Measurements from ENCODE around the gene BMP8B. TPM values are rescaled to one million over a fixed set of nuclear protein-coding genes. Genes with fewer than 3 reads are reported as not detected.

Gene BMP8B
- total and polyA plus RNA-seq, 5 experiments from 2014 or later = 0.13 to 0.41 (median 0.26) TPM; not detected in 2

GRCh38 chr1:39738622-39739366 is 49.9 kb downstream of the BMP8B start, which contains the start of gene PPIE:
TSS of gene PPIE (plus strand) at chr1:39738882. CDS start at chr1:39738901, 19 bp downstream.
- Mint-ChIP-seq H3K27ac (peak within 1 kb of the TSS; percentile 80 to 99 (median 97)), H3K4me1 (peaks cover 18 to 43% (median 41%) of the 10 kb centered on the region in 4 donors)
- POLR2A ChIA-PET = interaction anchor here (0.6 to 2.6 kb wide), 18 partner anchors 14 to 1241 kb away, joined by 3 to 28 read pairs (median 4); partner anchors contain the start of genes BMP8B, CITED4, HPCAL4 and ZMPSTE24

GRCh38 chr1:39737546-39738169 is 51.0 kb downstream of the BMP8B start:
- ATAC-seq (no peak), DNase-seq (peak in 1 of 10 donors; percentile 14)
- H3K36me3 Mint-ChIP-seq = peaks cover 3 to 26% (median 5%) of the 10 kb centered on the region in 3 donors
- H3K4me1 Mint-ChIP-seq = peaks cover 18 to 43% (median 39%) of the 10 kb centered on the region in 4 donors
- no peaks in the 10 kb centered on the region for H3K9me3 Mint-ChIP-seq
- POLR2A ChIA-PET = interaction anchor here (1.1 to 2.6 kb wide), 8 partner anchors 15 to 1125 kb away, joined by 3 to 28 read pairs (median 6); partner anchors contain the start of genes CITED4 and HPCAL4
- H3K4me3 Mint-ChIP-seq = peak overlapping the region in 8 of 10 donors; percentile 26 to 97 (median 78)
- peak overlapping the region in 7 of 10 donors; percentile 44 to 99 (median 88) for H3K27ac Mint-ChIP-seq
- H3K27me3 Mint-ChIP-seq = peaks cover 3 to 43% (median 18%) of the 10 kb centered on the region in 5 donors

More at GRCh38 chr1:39738622-39739366, 49.9 kb downstream of the BMP8B start, which contains the start of gene PPIE:
- H3K4me3 Mint-ChIP-seq = peak within 1 kb of the TSS; percentile 89 to 99 (median 97)
- peaks cover 3 to 36% (median 12%) of the 10 kb centered on the region in 5 donors for H3K27me3 Mint-ChIP-seq
- H3K36me3 Mint-ChIP-seq = peaks cover 5 to 37% (median 11%) of the 10 kb centered on the region in 3 donors
- H3K9me3 Mint-ChIP-seq = no peaks in the 10 kb centered on the region
- peak; percentile 75 to 96 (median 88) for DNase-seq
- peak; percentile 97 for ATAC-seq

GRCh38 chr1:39735731-39736130 is 52.9 kb downstream of the BMP8B start:
- POLR2A ChIA-PET = no interaction called here

DNA sequence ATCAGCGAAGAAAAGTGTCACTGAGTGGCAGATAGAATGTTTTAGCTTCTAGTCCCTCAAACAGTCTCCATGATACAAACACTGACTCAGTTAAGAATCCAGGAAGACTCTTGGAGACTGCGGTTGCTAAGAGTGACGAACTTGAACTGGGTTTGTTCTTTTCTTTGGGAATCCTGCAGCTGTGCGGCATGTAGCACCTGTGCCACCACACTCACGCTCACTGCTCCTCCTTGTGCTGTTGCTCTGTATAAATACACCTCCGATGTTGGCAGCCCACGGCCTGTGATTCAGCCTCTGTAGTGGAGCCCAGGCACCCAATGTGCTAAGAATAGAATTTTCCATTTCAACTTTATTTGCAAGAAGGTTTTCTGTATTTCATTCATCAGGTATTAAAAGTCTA is 55.5 kb downstream of the BMP8B start:
- POLR2A ChIA-PET = no interaction called here
- Mint-ChIP-seq H3K36me3 (no peaks in the 10 kb centered on the region), H3K4me1 (peaks cover 3 to 16% (median 8%) of the 10 kb centered on the region in 4 donors), H3K4me3 (no peak overlapping the region), H3K27ac (no peak overlapping the region), H3K9me3 (no peaks in the 10 kb centered on the region), H3K27me3 (peaks cover 26 to 83% (median 46%) of the 10 kb centered on the region in 5 donors)
- ATAC-seq (no peak), DNase-seq (no peak)

More at GRCh38 chr1:39735731-39736130, 52.9 kb downstream of the BMP8B start:
- no peak for DNase-seq
- ATAC-seq = no peak
- Mint-ChIP-seq H3K27ac (no peak overlapping the region), H3K36me3 (peaks cover 0 to 9% (median 3%) of the 10 kb centered on the region in 3 donors), H3K4me3 (no peak overlapping the region), H3K4me1 (peaks cover 14 to 39% (median 29%) of the 10 kb centered on the region in 4 donors), H3K9me3 (no peaks in the 10 kb centered on the region), H3K27me3 (peaks cover 9 to 57% (median 24%) of the 10 kb centered on the region in 5 donors)

DNA sequence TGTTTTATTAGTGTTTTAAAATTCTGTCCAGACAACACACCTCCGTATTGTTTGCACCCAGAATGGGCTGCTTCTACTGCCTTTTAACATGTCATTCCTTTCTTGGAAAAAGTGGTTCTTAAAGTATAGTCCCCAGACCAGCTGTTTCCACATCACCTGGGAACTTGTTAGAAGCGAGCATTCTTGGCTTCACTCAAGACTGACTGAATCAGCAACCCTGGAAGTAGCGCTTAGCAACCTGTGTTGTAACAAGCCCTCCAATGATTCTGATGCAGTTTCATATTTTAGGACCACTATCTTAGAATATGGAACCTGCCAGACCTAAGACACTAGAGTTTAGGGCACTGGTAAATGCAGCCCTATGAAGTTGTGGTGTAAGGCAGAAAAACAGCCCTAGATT is 55.9 kb downstream of the BMP8B start:
- Mint-ChIP-seq H3K27ac (no peak overlapping the region), H3K9me3 (no peaks in the 10 kb centered on the region), H3K4me3 (no peak overlapping the region), H3K27me3 (peaks cover 30 to 87% (median 51%) of the 10 kb centered on the region in 5 donors), H3K4me1 (peaks cover 3 to 14% (median 6%) of the 10 kb centered on the region in 4 donors), H3K36me3 (no peaks in the 10 kb centered on the region)
- POLR2A ChIA-PET = no interaction called here
- no peak for ATAC-seq
- no peak for DNase-seq

DNA sequence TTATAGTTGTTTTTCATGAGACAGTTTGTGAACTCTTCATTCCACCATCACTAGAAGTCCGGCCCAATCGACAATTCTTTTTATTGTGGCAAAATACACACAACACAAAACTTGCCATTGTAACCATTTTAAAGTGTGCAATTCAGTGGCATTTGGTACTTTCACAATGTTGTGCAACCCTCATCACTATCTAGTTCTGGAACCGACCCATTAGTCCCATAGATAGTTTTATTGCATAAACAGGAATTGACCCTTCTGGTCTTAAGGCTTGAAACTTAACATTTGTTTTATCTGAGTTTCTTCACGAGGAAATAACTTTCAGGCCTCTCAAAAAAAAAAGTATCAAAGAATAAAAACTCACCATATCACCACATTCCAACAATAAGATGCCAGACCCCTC is 58.8 kb downstream of the BMP8B start:
- POLR2A ChIA-PET = no interaction called here
- no peak overlapping the region for H3K27ac Mint-ChIP-seq

GRCh38 chr1:39729030-39729429 is 59.6 kb downstream of the BMP8B start:
- H3K4me3 Mint-ChIP-seq = no peak overlapping the region
- H3K9me3 Mint-ChIP-seq = no peaks in the 10 kb centered on the region
- H3K27me3 Mint-ChIP-seq = peaks cover 32 to 89% (median 62%) of the 10 kb centered on the region in 5 donors
- peaks cover 0 to 3% (median 2%) of the 10 kb centered on the region in 4 donors for H3K4me1 Mint-ChIP-seq
- DNase-seq (no peak), ATAC-seq (no peak)
- no peaks in the 10 kb centered on the region for H3K36me3 Mint-ChIP-seq
- POLR2A ChIA-PET = no interaction called here
- H3K27ac Mint-ChIP-seq = no peak overlapping the region

More for the DNA sequence above, 58.8 kb downstream of the BMP8B start:
- H3K36me3 Mint-ChIP-seq = no peaks in the 10 kb centered on the region
- H3K9me3 Mint-ChIP-seq = no peaks in the 10 kb centered on the region
- ATAC-seq (no peak), DNase-seq (no peak)
- H3K4me1 Mint-ChIP-seq = peaks cover 0 to 3% (median 2%) of the 10 kb centered on the region in 4 donors
- peaks cover 33 to 89% (median 60%) of the 10 kb centered on the region in 5 donors for H3K27me3 Mint-ChIP-seq
- no peak overlapping the region for H3K4me3 Mint-ChIP-seq

GRCh38 chr1:39727932-39728317 is 60.7 kb downstream of the BMP8B start:
- H3K27me3 Mint-ChIP-seq = peaks cover 28 to 86% (median 53%) of the 10 kb centered on the region in 5 donors
- H3K4me3 Mint-ChIP-seq = no peak overlapping the region
- H3K4me1 Mint-ChIP-seq = peaks cover 0 to 3% (median 2%) of the 10 kb centered on the region in 4 donors
- H3K27ac Mint-ChIP-seq = no peak overlapping the region
- POLR2A ChIA-PET = no interaction called here
- H3K9me3 Mint-ChIP-seq = no peaks in the 10 kb centered on the region
- DNase-seq = no peak
- H3K36me3 Mint-ChIP-seq = no peaks in the 10 kb centered on the region
- no peak for ATAC-seq

- POLR2A ChIA-PET = interaction anchor here (1.0 kb wide), 1 partner anchor 62 kb away, joined by 3 read pairs; no protein-coding TSS in a partner anchor
- ATAC-seq = no peak
- no peak overlapping the region for H3K4me3 Mint-ChIP-seq
- H3K27ac Mint-ChIP-seq = no peak overlapping the region
- no peaks in the 10 kb centered on the region for H3K36me3 Mint-ChIP-seq
- no peaks in the 10 kb centered on the region for H3K9me3 Mint-ChIP-seq
- peaks cover 28 to 82% (median 51%) of the 10 kb centered on the region in 5 donors for H3K27me3 Mint-ChIP-seq
- H3K4me1 Mint-ChIP-seq = peaks cover 0 to 3% (median 2%) of the 10 kb centered on the region in 4 donors
- no peak for DNase-seq
These were observed 61.3 kb downstream of the BMP8B start for GRCh38 chr1:39727221-39727931.

- Mint-ChIP-seq H3K4me3 (no peak overlapping the region), H3K36me3 (no peaks in the 10 kb centered on the region), H3K27me3 (peaks cover 28 to 78% (median 51%) of the 10 kb centered on the region in 5 donors), H3K9me3 (no peaks in the 10 kb centered on the region), H3K4me1 (peaks cover 0 to 3% (median 2%) of the 10 kb centered on the region in 4 donors), H3K27ac (no peak overlapping the region)
- DNase-seq = no peak
- POLR2A ChIA-PET = interaction anchor here (0.7 to 1.0 kb wide), 2 partner anchors 14 to 62 kb away, joined by 3 to 12 read pairs; no protein-coding TSS in a partner anchor
- ATAC-seq = no peak
These were observed 62.1 kb downstream of the BMP8B start for GRCh38 chr1:39726600-39726999.

DNA sequence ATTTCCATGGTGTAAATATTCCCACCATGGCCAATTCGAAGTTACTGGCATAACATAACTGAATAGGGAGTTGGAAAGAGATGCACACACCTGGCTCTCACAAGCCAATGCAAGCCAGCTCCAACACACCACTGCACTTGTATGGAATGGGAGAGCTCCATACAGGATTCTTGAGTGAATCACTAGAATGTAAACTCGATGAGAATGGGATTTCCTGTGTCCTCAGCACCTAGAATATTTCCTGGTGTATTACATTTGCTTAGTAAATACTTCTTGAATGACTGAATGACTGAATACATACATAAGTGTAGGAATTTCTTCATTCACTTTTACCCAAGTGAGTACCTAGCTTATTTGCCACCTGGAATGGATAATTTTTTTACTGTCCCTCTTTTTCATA is 66.2 kb downstream of the BMP8B start:
- H3K27me3 Mint-ChIP-seq = peaks cover 14 to 54% (median 34%) of the 10 kb centered on the region in 5 donors
- no peaks in the 10 kb centered on the region for H3K9me3 Mint-ChIP-seq

GRCh38 chr1:39721664-39722063 is 67.0 kb downstream of the BMP8B start:
- no peak overlapping the region for H3K27ac Mint-ChIP-seq
- DNase-seq (no peak), ATAC-seq (no peak)
- H3K4me3 Mint-ChIP-seq = no peak overlapping the region
- H3K27me3 Mint-ChIP-seq = peaks cover 17 to 54% (median 31%) of the 10 kb centered on the region in 5 donors
- H3K36me3 Mint-ChIP-seq = no peaks in the 10 kb centered on the region
- POLR2A ChIA-PET = no interaction called here
- no peaks in the 10 kb centered on the region for H3K9me3 Mint-ChIP-seq
- H3K4me1 Mint-ChIP-seq = no peaks in the 10 kb centered on the region

More for the DNA sequence above, 66.2 kb downstream of the BMP8B start:
- H3K36me3 Mint-ChIP-seq = no peaks in the 10 kb centered on the region
- POLR2A ChIA-PET = no interaction called here
- ATAC-seq (no peak), DNase-seq (no peak)
- no peak overlapping the region for H3K4me3 Mint-ChIP-seq
- H3K27ac Mint-ChIP-seq = no peak overlapping the region
- peaks cover 0 to 2% (median 1%) of the 10 kb centered on the region in 4 donors for H3K4me1 Mint-ChIP-seq

Measured in naive thymus-derived CD8-positive, alpha-beta T cell (primary cell).